ENCODE results near the gene SFRP2. TPM values are rescaled to one million over a fixed set of nuclear protein-coding genes. Genes with fewer than 3 reads are reported as not detected.

The SFRP2 gene
- polyA plus RNA-seq, 4 donors, result 12.5 to 28.2 (median 20.0) TPM

- DNase-seq (ENCODE audit: low read depth in 4 of 4, low spot score in 2 of 4), result no peak
Observed at GRCh38 chr4:153733751-153734448, 55.0 kb downstream of the SFRP2 start.

- DNase-seq (ENCODE audit: low read depth in 4 of 4, low spot score in 2 of 4), result no peak
Observed at GRCh38 chr4:153731239-153731638, 57.6 kb downstream of the SFRP2 start.

Other genes with a start within 250 kb of the SFRP2 start
- 1 to 10 TPM; 5.0 to 6.9 (median 6.4) TPM for gene TLR2, start 104.8 kb downstream of the SFRP2 start, polyA plus RNA-seq (ENCODE audit: insufficient read length in 4 of 4)
- gene RNF175, start 29.1 kb downstream of the SFRP2 start, polyA plus RNA-seq (ENCODE audit: insufficient read length in 4 of 4), result 1 to 10 TPM; 3.8 to 5.9 (median 5.0) TPM